ENCODE data around the gene FA2H.
"Not testable (repeated sequence)": the region's sequence is repeated elsewhere in the genome, so short reads cannot be mapped to it uniquely, and the experiment has no call there.

The FA2H gene

GRCh38 chr16:74769586-74770190 is 4.9 kb downstream of the FA2H start:
- DNase-seq: no peak

- no peak for DNase-seq
Observed at GRCh38 chr16:74768239-74768638, 6.4 kb downstream of the FA2H start.

- DNase-seq: no peak
Observed at GRCh38 chr16:74767749-74768148, 6.9 kb downstream of the FA2H start.

GRCh38 chr16:74766729-74767128 is 7.9 kb downstream of the FA2H start:
- DNase-seq: no peak

GRCh38 chr16:74764184-74764583 is 10.4 kb downstream of the FA2H start:
- DNase-seq: not testable (repeated sequence)

- no peak for DNase-seq
Observed at GRCh38 chr16:74761665-74762064, 13.0 kb downstream of the FA2H start.

- no peak for DNase-seq
Observed at GRCh38 chr16:74760007-74760767, 14.4 kb downstream of the FA2H start.

- no peak for DNase-seq
Observed at GRCh38 chr16:74759564-74759963, 15.1 kb downstream of the FA2H start.

GRCh38 chr16:74758801-74759200 is 15.8 kb downstream of the FA2H start:
- DNase-seq: no peak

- DNase-seq: no peak
Observed at GRCh38 chr16:74757349-74757748, 17.3 kb downstream of the FA2H start.

GRCh38 chr16:74756203-74756602 is 18.4 kb downstream of the FA2H start:
- no peak for DNase-seq

- no peak for DNase-seq
Observed at GRCh38 chr16:74753180-74753579, 21.4 kb downstream of the FA2H start.

- DNase-seq: no peak
Observed at GRCh38 chr16:74752756-74753155, 21.9 kb downstream of the FA2H start.

GRCh38 chr16:74752258-74752657 is 22.4 kb downstream of the FA2H start:
- DNase-seq: no peak

GRCh38 chr16:74751658-74752057 is 23.0 kb downstream of the FA2H start:
- DNase-seq: no peak

- DNase-seq: no peak
Observed at GRCh38 chr16:74749291-74750055, 25.1 kb downstream of the FA2H start.

- DNase-seq: no peak
Observed at GRCh38 chr16:74748616-74749026, 26.0 kb downstream of the FA2H start.

GRCh38 chr16:74747716-74748615 is 26.7 kb downstream of the FA2H start:
- no peak for DNase-seq

GRCh38 chr16:74745926-74746325 is 28.7 kb downstream of the FA2H start:
- no peak for DNase-seq

GRCh38 chr16:74745109-74745615 is 29.5 kb downstream of the FA2H start:
- DNase-seq: no peak

- DNase-seq: no peak
Observed at GRCh38 chr16:74744566-74744965, 30.1 kb downstream of the FA2H start.

- DNase-seq: peak; percentile 79
Observed at GRCh38 chr16:74743668-74744299, 30.8 kb downstream of the FA2H start.

Data from SHP77 treated with DMSO at 0.1 percent for 48 hours (cell line).